H4 (cell line): Measurements from ENCODE around the gene PRR33. TPM values are rescaled to one million over a fixed set of nuclear protein-coding genes. Genes with fewer than 3 reads are reported as not detected.

ENCODE experiments used
- total RNA-seq: library from RNA; depleted of rRNA; stranded (reverse); fragments of >200 nt; shearing (Covaris generic); gene quantifications from 2 replicates; pipeline ENCODE4 v1.2.3, GENCODE V29; 2014; rRNA removed

PRR33 gene
- total RNA-seq, 1 experiment from 2014 or later: not detected

Other genes with a start within 250 kb of the PRR33 start
- gene KRTAP5-6, start 194.7 kb downstream of the PRR33 start, total RNA-seq: not detected in 2 replicates
- 1.4 and 2.0 TPM in 2 replicates for gene IFITM10, start 141.3 kb downstream of the PRR33 start, total RNA-seq
- 516 and 559 TPM in 2 replicates for gene CTSD, start 128.0 kb downstream of the PRR33 start, total RNA-seq
- not detected in 2 replicates for gene SYT8, start 56.9 kb downstream of the PRR33 start, total RNA-seq
- gene TNNI2, start 52.9 kb downstream of the PRR33 start, total RNA-seq: not detected in 2 replicates
- 3.3 TPM in 2 replicates for gene LSP1, start 38.8 kb downstream of the PRR33 start, total RNA-seq
- not detected in 2 replicates for gene TNNT3, start 27.8 kb upstream of the PRR33 start, total RNA-seq
- 271 and 398 TPM in 2 replicates for gene MRPL23, start 55.4 kb upstream of the PRR33 start, total RNA-seq
- gene H19, start 105.9 kb upstream of the PRR33 start, total RNA-seq: 0.23 and 2.9 TPM in 2 replicates
- gene IGF2, start 247.5 kb upstream of the PRR33 start, total RNA-seq: 0.60 and 2.0 TPM in 2 replicates